KMS-11 (cell line): ENCODE data around the gene FBXO15.

Experiments
- H2AFZ ChIP-seq: fragments of 200-600 bp; sonication (generic); 2 replicates; pipeline ENCODE4 v1.6.1; 2016; ENCODE audit warnings: antibody characterized with exemption, mixed run types, low read depth
- H3K27ac ChIP-seq: fragments of 200-600 bp; sonication (generic); 2 replicates; pipeline ENCODE4 v1.6.1; 2016; ENCODE audit warnings: mild to moderate bottlenecking, mixed run types
- H3K27me3 ChIP-seq: fragments of 200-600 bp; sonication (generic); 2 replicates; pipeline ENCODE4 v1.6.1; 2017; ENCODE audit warnings: mild to moderate bottlenecking, low read depth, mixed run types, moderate library complexity; ENCODE audit not compliant: insufficient read depth
- H3K36me3 ChIP-seq: fragments of 200-600 bp; sonication (generic); 2 replicates; pipeline ENCODE4 v1.6.1; 2017; ENCODE audit warnings: mild to moderate bottlenecking, mixed run types; ENCODE audit not compliant: insufficient read depth
- H3K4me1 ChIP-seq: fragments of 200-600 bp; sonication (generic); 2 replicates; pipeline ENCODE4 v1.6.1; 2016; ENCODE audit warnings: mild to moderate bottlenecking, low read depth, mixed run types; ENCODE audit not compliant: poor library complexity, severe bottlenecking
- H3K4me2 ChIP-seq: fragments of 200-600 bp; sonication (generic); 2 replicates; pipeline ENCODE4 v1.7.0; 2016; ENCODE audit warnings: mild to moderate bottlenecking, mixed run types
- H3K4me3 ChIP-seq: fragments of 200-600 bp; sonication (generic); IDR thresholded peaks from 2 replicates; pipeline ENCODE4 v1.6.1; 2017; ENCODE audit warnings: low read depth, low read length, mixed read lengths; ENCODE audit not compliant: insufficient read depth
- H3K79me2 ChIP-seq: fragments of 200-600 bp; sonication (generic); 2 replicates; pipeline ENCODE4 v1.6.1; 2016; ENCODE audit warnings: low read depth, mixed run types; ENCODE audit not compliant: insufficient read depth
- H3K9ac ChIP-seq: fragments of 200-600 bp; sonication (generic); 2 replicates; pipeline ENCODE4 v1.6.1; 2016; ENCODE audit warnings: mild to moderate bottlenecking, mixed run types
- H4K20me1 ChIP-seq: fragments of 200-600 bp; sonication (generic); 2 replicates; pipeline ENCODE4 v1.6.1; 2016; ENCODE audit warnings: mild to moderate bottlenecking, mixed run types; ENCODE audit not compliant: insufficient read depth
- TF ChIP-seq, protein P1 (sequence below): fragments of 200-600 bp; sonication (generic); conservative IDR thresholded peaks from 2 replicates; pipeline ENCODE4 v1.6.1; 2017; ENCODE audit warnings: low read depth, mild to moderate bottlenecking, antibody characterized with exemption, low read length, moderate library complexity, mixed read lengths

Gene FBXO15

DNA sequence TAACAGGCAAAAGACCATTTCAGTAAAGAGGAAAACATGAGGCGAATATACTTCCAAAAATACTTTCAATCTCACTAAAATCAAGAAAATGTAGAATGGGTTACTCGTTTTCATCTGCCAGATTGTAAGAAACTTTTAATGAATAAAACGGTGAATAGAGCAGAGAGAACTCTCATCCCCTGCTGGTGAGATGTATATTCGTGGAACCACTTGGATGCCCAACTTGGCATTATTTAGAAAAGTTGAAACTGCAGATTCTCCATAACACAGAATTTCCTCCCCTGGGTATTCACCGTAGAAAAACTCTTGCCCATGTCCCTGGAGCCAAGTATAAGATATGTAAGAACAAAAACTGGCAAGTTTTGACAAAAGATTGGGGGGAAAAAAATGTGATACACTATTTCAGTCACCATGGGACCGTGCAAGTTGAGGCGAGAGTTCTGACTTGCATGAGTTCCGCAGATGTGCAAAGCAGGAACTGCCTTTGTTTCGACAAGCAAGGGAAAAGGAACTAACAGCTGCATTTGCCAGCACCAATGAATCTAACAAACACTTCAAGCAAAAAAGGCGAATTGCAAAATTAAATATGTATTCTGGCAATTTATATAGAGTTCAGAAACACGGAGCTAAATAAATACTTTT is 15.5 kb upstream of the FBXO15 start:
- Histone ChIP-seq H3K79me2 (no peaks in the 10 kb centered on the region), H3K4me3 (no peak overlapping the region), H3K9ac (no peak overlapping the region), H3K27me3 (no peaks in the 10 kb centered on the region), H3K27ac (no peak overlapping the region), H3K36me3 (peaks cover 9% of the 10 kb centered on the region; the same call in 1 of the 2 replicates), H2AFZ (no peak overlapping the region), H3K4me2 (no peak overlapping the region), H3K4me1 (no peaks in the 10 kb centered on the region), H4K20me1 (no peaks in the 10 kb centered on the region)
- TF ChIP-seq, protein P1, sequence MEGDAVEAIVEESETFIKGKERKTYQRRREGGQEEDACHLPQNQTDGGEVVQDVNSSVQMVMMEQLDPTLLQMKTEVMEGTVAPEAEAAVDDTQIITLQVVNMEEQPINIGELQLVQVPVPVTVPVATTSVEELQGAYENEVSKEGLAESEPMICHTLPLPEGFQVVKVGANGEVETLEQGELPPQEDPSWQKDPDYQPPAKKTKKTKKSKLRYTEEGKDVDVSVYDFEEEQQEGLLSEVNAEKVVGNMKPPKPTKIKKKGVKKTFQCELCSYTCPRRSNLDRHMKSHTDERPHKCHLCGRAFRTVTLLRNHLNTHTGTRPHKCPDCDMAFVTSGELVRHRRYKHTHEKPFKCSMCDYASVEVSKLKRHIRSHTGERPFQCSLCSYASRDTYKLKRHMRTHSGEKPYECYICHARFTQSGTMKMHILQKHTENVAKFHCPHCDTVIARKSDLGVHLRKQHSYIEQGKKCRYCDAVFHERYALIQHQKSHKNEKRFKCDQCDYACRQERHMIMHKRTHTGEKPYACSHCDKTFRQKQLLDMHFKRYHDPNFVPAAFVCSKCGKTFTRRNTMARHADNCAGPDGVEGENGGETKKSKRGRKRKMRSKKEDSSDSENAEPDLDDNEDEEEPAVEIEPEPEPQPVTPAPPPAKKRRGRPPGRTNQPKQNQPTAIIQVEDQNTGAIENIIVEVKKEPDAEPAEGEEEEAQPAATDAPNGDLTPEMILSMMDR, result no peak

DNA sequence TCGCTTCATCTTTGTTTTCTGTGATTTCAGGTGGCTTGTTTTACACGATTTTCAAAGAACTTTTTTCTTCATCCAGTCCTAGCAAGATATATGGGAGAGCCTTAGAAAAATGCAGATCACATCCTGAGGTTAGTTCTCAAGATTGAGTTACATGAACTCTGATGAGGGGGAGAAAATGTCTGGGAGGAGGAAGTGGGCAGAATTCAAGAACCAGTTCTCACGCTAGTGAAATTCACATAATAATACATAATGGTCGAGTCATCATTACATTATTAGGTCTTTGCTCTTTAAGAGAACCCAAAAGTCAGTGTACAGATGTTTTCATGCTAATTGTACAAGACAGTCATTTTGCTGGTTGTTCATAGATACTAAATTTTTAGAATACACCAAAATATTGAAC is 7.6 kb upstream of the FBXO15 start:
- H3K9ac ChIP-seq, result no peak overlapping the region
- no peaks in the 10 kb centered on the region for H3K27me3 ChIP-seq
- H3K4me2 ChIP-seq, result no peak overlapping the region
- peaks cover 36% of the 10 kb centered on the region for H3K79me2 ChIP-seq
- no peak overlapping the region for H3K4me3 ChIP-seq
- no peak overlapping the region for H3K27ac ChIP-seq
- peaks cover 31% of the 10 kb centered on the region for H3K36me3 ChIP-seq
- TF ChIP-seq, protein P1, result no peak
- no peaks in the 10 kb centered on the region for H4K20me1 ChIP-seq
- H2AFZ ChIP-seq, result no peak overlapping the region
- peaks cover 10% of the 10 kb centered on the region for H3K4me1 ChIP-seq

DNA sequence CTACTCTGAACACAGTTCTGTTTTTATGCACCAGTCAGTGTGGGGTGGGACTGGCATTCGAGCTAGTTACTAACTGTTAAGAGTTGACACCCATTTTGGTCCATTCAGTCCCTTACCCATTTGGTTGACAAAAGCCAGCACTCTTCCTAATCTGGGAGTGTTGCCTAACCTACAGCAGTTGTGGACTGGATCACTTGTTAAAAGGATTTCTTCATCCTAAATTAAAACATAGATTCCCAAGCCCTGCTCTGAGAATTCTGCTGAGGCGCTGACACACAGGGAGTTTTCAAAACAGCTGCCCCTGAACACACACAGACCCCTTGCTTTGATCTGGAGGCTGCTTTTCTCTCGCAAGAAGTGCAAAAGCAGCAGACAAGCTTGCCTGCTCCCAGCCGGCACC is 7.1 kb upstream of the FBXO15 start:
- TF ChIP-seq, protein P1, result no peak
- Histone ChIP-seq H3K36me3 (peaks cover 31% of the 10 kb centered on the region), H3K4me3 (no peak overlapping the region), H3K27me3 (no peaks in the 10 kb centered on the region), H3K9ac (no peak overlapping the region), H3K79me2 (peaks cover 42% of the 10 kb centered on the region), H3K27ac (no peak overlapping the region), H3K4me1 (peaks cover 15% of the 10 kb centered on the region), H2AFZ (no peak overlapping the region), H3K4me2 (no peak overlapping the region), H4K20me1 (no peaks in the 10 kb centered on the region)

DNA sequence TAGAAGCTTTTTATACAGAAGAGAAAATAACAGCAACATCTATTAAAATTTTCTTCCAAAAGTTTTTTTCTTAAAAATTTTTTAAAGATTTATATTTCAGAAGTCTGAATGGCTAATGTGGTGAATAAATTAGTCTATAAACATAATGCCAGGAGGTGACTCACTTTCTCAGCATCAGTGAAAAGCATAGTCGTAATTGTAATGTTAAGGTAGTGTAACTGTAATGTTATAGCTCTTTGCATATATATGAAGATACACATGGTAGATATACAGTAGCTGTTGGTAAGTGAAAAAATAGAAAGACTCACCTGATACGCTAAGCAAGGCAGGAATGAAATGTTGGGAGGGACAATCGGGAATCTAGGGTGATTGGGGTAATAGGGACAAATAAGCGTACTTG is 6.2 kb upstream of the FBXO15 start:
- Histone ChIP-seq H4K20me1 (no peaks in the 10 kb centered on the region), H3K36me3 (peaks cover 29% of the 10 kb centered on the region), H3K79me2 (peaks cover 51% of the 10 kb centered on the region)

More for the DNA sequence above, 6.2 kb upstream of the FBXO15 start:
- Histone ChIP-seq H3K9ac (no peak overlapping the region), H2AFZ (no peak overlapping the region), H3K4me1 (peaks cover 21% of the 10 kb centered on the region), H3K4me3 (no peak overlapping the region), H3K27ac (no peak overlapping the region), H3K4me2 (no peak overlapping the region), H3K27me3 (no peaks in the 10 kb centered on the region)
- TF ChIP-seq, protein P1, result no peak
